Stimulated activated memory B cell treated with anti-CD40 and anti-IgM and Interleukin-4, amounts not matched to agents 10 μg/mL and 1 μg/mL and 100 μg/mL, for 72 hours (primary cell): ENCODE results near the gene CRIP2.

Experiments used
- ATAC-seq: fragments of 150-1000 bp; cut with Tn5 transposase; 2 replicates; pipeline ENCODE4 v1.10.0; 2021
- H3K27ac Mint-ChIP-seq: one replicate; pipeline ENCODE4 v1.8.0; 2022; ENCODE audit warnings: mild to moderate bottlenecking, mixed read lengths
- H3K27me3 Mint-ChIP-seq: one replicate; pipeline ENCODE4 v1.8.0; 2022; ENCODE audit warnings: mixed read lengths
- H3K36me3 Mint-ChIP-seq: one replicate; pipeline ENCODE4 v1.8.0; 2022; ENCODE audit warnings: mixed read lengths
- H3K4me1 Mint-ChIP-seq: one replicate; pipeline ENCODE4 v1.8.0; 2022; ENCODE audit warnings: mixed read lengths
- H3K4me3 Mint-ChIP-seq: one replicate; pipeline ENCODE4 v1.8.0; 2022; ENCODE audit warnings: mild to moderate bottlenecking, moderate library complexity, mixed read lengths
- H3K9me3 Mint-ChIP-seq: one replicate; pipeline ENCODE4 v1.8.0; 2022; ENCODE audit warnings: mixed read lengths

CRIP2 gene

GRCh38 chr14:105492031-105492970 lies 17.7 kb downstream of the CRIP2 start:
- no peak for ATAC-seq
- H3K4me1 Mint-ChIP-seq: peaks cover 26% of the 10 kb centered on the region
- no peaks in the 10 kb centered on the region for H3K9me3 Mint-ChIP-seq
- peaks cover 14% of the 10 kb centered on the region for H3K36me3 Mint-ChIP-seq
- peak overlapping the region; percentile 85 for H3K4me3 Mint-ChIP-seq
- H3K27me3 Mint-ChIP-seq: no peaks in the 10 kb centered on the region
- peak overlapping the region; percentile 75 for H3K27ac Mint-ChIP-seq

GRCh38 chr14:105492971-105493871 lies 18.6 kb downstream of the CRIP2 start:
- Mint-ChIP-seq H3K36me3 (peaks cover 16% of the 10 kb centered on the region), H3K4me3 (peak overlapping the region; percentile 18), H3K4me1 (peaks cover 25% of the 10 kb centered on the region), H3K27me3 (no peaks in the 10 kb centered on the region), H3K9me3 (no peaks in the 10 kb centered on the region), H3K27ac (no peak overlapping the region)
- no peak for ATAC-seq

- ATAC-seq: no peak
- Mint-ChIP-seq H3K36me3 (peaks cover 16% of the 10 kb centered on the region), H3K27me3 (no peaks in the 10 kb centered on the region), H3K9me3 (no peaks in the 10 kb centered on the region), H3K4me1 (peaks cover 17% of the 10 kb centered on the region), H3K27ac (no peak overlapping the region), H3K4me3 (peak overlapping the region; percentile 18)
These were observed 19.4 kb downstream of the CRIP2 start for GRCh38 chr14:105493921-105494605.

- Mint-ChIP-seq H3K4me3 (no peak overlapping the region), H3K27ac (no peak overlapping the region)
- no peak for ATAC-seq
These were observed 19.9 kb downstream of the CRIP2 start for GRCh38 chr14:105494606-105494929.

GRCh38 chr14:105495101-105495989 lies 20.7 kb downstream of the CRIP2 start:
- no peak for ATAC-seq
- Mint-ChIP-seq H3K36me3 (peaks cover 10% of the 10 kb centered on the region), H3K4me1 (peaks cover 8% of the 10 kb centered on the region), H3K4me3 (no peak overlapping the region), H3K9me3 (no peaks in the 10 kb centered on the region), H3K27me3 (no peaks in the 10 kb centered on the region), H3K27ac (no peak overlapping the region)

More at GRCh38 chr14:105494606-105494929, 19.9 kb downstream of the CRIP2 start:
- H3K27me3 Mint-ChIP-seq: no peaks in the 10 kb centered on the region
- H3K36me3 Mint-ChIP-seq: peaks cover 11% of the 10 kb centered on the region
- H3K4me1 Mint-ChIP-seq: peaks cover 12% of the 10 kb centered on the region
- no peaks in the 10 kb centered on the region for H3K9me3 Mint-ChIP-seq

- peaks cover 8% of the 10 kb centered on the region for H3K4me1 Mint-ChIP-seq
- ATAC-seq: no peak
- H3K27me3 Mint-ChIP-seq: no peaks in the 10 kb centered on the region
- no peak overlapping the region for H3K27ac Mint-ChIP-seq
- no peak overlapping the region for H3K4me3 Mint-ChIP-seq
- peaks cover 10% of the 10 kb centered on the region for H3K36me3 Mint-ChIP-seq
- H3K9me3 Mint-ChIP-seq: no peaks in the 10 kb centered on the region
These were observed 21.6 kb downstream of the CRIP2 start for GRCh38 chr14:105495990-105496830.

GRCh38 chr14:105496831-105497591 lies 22.4 kb downstream of the CRIP2 start:
- Mint-ChIP-seq H3K36me3 (peaks cover 10% of the 10 kb centered on the region), H3K27me3 (no peaks in the 10 kb centered on the region), H3K4me1 (peaks cover 2% of the 10 kb centered on the region), H3K4me3 (no peak overlapping the region), H3K9me3 (no peaks in the 10 kb centered on the region), H3K27ac (no peak overlapping the region)
- no peak for ATAC-seq

- Mint-ChIP-seq H3K36me3 (peaks cover 10% of the 10 kb centered on the region), H3K27me3 (peaks cover 6% of the 10 kb centered on the region), H3K4me1 (no peaks in the 10 kb centered on the region), H3K27ac (no peak overlapping the region), H3K9me3 (no peaks in the 10 kb centered on the region), H3K4me3 (no peak overlapping the region)
- ATAC-seq: no peak
These were observed 23.2 kb downstream of the CRIP2 start for GRCh38 chr14:105497671-105498429.

- Mint-ChIP-seq H3K9me3 (no peaks in the 10 kb centered on the region), H3K4me1 (no peaks in the 10 kb centered on the region), H3K27me3 (peaks cover 14% of the 10 kb centered on the region), H3K36me3 (peaks cover 10% of the 10 kb centered on the region), H3K4me3 (no peak overlapping the region), H3K27ac (no peak overlapping the region)
- ATAC-seq: no peak
These were observed 24.0 kb downstream of the CRIP2 start for GRCh38 chr14:105498430-105499255.

- no peak for ATAC-seq
- Mint-ChIP-seq H3K36me3 (peaks cover 10% of the 10 kb centered on the region), H3K4me3 (no peak overlapping the region), H3K9me3 (no peaks in the 10 kb centered on the region), H3K27ac (no peak overlapping the region), H3K27me3 (peaks cover 21% of the 10 kb centered on the region), H3K4me1 (no peaks in the 10 kb centered on the region)
These were observed 24.8 kb downstream of the CRIP2 start for GRCh38 chr14:105499256-105500035.

GRCh38 chr14:105500036-105500725 lies 25.6 kb downstream of the CRIP2 start:
- no peak overlapping the region for H3K4me3 Mint-ChIP-seq
- H3K36me3 Mint-ChIP-seq: peaks cover 10% of the 10 kb centered on the region
- H3K9me3 Mint-ChIP-seq: no peaks in the 10 kb centered on the region
- peaks cover 21% of the 10 kb centered on the region for H3K27me3 Mint-ChIP-seq
- H3K4me1 Mint-ChIP-seq: no peaks in the 10 kb centered on the region
- H3K27ac Mint-ChIP-seq: no peak overlapping the region
- ATAC-seq: no peak
